ENCODE results near the gene NLRC5.
"Not testable (repeated sequence)": the region's sequence is repeated elsewhere in the genome, so short reads cannot be mapped to it uniquely, and the experiment has no call there.

The NLRC5 gene

DNA sequence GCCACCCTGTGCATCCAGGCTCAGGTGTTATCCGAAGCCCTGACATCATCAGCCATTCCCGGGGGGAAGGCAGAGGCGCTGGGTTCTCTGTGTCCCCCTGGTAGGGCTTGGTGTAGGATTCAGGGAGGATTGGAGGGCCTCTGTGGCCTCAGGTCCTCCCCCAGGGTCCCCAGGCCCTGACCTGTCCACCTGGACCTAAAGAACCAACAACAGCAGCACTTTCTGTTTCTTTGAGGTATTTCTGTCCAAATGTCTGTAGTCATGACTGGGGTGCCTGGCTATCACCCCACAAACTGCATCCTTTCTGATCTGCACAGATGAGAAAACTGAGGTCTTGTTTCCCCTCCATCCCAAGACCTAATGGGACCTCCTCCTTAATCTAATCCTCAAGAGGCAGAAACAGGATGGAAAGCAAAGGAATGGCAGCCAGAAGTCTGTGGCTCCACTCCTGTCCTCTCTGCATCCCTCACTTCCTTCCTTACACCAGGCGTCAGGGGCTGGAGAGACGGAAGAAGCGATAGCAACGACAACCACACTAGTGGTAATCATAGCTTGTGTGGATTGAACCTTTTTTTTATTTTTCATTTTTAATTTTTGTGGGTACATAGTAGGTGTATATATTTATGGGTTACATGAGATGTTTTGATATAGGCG lies 11.8 kb downstream of the NLRC5 start:
- no peak for DNase-seq

DNA sequence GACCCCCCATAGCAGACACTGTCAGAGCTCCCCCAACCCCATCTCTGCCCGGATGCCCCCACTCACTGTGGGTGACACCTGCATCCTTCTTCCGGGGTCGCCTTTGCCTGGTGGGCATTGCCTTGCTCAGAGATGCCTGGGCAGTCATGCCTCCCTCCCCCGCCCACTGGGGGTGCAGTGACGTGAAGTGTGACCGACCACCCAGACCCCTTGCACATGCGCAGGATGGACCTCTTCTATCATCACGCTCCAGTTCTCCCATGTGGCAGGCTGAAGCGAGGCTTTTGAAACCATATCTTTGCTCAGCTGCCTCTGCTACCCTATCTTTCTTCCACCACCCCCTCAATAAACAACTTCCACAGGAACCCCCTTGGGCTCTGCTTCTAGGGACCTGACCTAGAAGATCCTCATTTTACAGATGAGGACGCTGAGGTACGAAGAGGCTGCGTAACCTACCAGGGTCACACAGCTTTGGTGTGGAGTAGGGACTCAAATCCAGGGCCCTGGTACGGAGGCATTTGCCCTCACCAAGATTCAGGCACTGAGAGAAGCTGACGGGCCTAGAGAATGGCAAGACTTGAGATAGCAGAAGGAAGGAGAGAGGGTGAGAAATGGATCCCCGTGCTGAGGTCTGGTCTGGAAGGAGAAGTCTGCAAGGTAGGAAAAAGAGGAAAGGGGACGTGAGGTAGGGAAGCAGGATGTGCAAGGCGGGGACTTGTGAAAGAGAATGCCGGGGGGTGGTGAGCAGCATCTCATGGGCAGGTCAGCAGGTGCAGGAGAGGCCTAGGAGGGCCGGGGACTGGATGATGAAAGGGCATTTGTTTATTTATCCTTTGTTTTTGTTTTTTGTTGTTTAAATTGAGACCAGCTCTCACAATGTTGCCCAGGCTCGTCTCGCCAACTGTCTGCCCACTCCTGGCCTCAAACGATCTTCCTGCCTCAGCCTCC lies 14.4 kb downstream of the NLRC5 start:
- DNase-seq, result no peak

DNA sequence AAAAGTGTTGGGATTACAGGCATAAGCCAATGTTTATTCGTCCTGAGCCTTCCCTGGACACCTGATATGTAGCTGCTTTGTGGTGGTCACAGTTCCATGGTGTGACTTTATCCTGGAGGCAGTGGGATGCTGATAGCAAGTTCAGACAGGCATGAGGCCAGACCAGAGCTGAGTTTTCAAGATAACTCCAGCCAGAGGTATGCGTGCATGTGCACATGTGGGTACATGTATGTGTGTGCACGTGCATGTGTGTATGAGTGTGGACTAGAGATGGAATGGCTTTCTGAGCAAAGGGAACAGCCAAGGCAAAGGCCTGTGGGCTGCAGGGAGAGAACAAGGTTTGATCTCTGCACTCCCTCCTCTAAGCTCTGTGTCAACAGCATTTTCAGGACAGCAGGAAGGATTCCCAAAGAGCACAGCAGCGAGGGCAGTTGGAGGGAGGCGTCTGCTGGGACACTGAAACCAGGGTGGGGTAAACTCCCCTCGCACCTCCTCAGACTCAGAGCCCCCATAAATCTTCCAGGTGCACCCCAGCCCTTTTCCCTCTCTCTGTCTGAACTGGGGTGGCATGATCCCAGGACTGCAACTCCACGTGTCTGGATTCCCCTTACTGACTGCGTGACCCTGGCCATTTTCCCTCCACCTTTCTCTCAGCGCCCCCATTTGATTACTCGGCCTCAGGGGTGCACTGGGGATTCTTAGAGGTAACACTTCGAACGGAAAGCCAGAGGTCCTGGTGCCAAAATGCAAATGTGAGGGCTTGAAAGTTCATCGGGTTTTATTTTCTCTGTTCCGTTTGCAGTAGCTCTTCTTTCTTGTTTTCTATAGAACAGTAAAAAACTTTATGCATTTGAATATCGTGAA lies 15.3 kb downstream of the NLRC5 start:
- DNase-seq, result no peak

DNA sequence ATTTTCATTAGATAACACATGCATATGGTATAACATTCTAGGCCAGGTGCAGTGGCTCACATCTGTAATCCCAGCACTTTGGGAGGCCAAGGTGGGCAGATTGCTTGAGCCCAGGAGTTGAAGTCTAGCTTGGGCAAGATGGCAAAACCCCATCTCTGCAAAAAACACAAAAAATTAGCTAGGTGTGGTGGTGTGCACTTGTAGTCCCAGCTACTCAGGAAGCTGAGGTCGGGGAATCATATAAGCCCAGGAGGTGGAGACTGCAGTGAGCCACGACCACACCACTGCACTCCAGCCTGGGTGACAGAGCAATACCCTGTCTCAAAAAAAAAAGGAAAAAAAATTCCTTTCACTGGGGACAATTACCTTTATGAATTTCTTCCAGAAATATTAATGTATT lies 16.2 kb downstream of the NLRC5 start:
- DNase-seq, result not testable (repeated sequence)

DNA sequence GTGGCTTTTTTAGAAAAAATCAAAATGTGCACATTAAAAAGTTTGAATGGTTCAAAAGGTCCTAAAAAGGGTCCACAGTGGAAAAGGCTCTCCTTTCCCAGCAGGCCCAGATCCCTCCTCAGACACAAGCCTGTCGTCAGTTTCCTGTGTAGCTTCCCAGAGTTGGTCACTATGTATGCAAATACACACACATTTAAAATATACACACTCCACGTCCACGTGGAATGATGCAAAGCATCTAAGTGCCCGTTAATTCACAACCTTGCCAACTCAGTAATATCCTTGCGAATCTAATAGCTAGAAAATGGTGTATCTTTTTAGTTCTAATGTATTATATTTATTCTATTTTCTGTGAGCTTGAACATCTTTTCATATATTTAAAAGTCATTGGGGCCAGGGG lies 17.7 kb downstream of the NLRC5 start:
- DNase-seq, result no peak

DNA sequence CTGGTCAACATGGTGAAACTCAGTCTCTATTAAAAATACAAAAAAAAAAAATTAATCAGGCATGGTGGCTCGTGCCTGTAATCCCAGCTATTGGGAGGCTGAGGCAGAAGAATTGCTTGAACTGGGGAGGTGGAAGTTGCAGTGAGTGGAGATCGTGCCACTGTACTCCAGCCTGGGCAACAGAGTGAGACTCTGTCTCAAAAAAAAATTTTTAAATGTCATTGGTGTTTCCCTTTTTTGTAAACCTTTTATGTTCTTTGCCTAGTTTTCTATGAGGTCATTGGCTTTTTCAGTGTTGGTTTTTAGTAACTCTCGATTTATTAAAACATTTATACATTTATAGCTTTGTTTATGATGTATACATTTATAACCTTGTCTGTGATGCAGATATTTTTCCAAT lies 18.2 kb downstream of the NLRC5 start:
- no peak for DNase-seq

DNA sequence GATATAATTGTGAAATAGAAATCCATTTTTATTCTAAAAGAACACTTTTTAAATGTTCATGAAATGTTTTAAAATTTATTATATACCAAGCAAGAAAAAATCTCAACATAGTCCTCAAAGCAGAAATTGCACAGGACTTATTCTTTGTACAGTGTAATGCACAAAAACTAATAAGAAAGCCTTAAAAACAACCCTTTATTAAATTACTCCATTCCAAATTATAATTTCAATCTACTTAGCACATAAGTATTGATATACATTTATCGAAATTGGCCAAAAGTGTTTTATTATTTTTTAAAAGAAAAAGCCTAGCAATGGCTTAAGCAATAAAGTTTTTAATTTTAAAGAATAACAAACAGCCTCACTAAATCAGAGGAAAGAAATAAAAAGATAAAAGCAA lies 19.1 kb downstream of the NLRC5 start:
- DNase-seq, result no peak

DNA sequence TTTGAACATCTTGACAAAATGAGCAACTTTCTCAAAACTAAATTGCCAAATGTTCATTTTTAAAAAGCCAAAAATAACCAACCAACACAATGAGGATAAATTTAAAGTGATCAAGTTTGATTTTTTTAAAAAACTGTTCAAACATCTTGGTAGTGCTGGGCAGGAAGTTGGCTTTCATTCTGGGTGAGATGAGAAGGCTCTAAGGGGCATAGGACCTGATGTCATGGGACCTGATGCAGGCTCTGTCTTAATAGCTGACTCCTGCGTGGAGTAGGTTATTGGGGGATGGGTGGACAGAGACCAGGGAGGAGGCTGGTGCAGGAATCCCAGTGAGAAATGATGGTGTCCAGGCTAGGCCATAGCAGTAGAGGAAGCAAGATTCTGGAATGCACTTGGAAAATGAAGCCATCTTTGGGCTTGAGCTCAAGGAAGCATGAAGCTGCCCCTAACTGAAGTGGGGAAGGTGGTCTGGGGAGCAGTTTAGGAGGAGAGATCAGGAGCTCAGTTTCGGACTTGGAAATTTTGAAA lies 20.4 kb downstream of the NLRC5 start:
- no peak for DNase-seq

DNA sequence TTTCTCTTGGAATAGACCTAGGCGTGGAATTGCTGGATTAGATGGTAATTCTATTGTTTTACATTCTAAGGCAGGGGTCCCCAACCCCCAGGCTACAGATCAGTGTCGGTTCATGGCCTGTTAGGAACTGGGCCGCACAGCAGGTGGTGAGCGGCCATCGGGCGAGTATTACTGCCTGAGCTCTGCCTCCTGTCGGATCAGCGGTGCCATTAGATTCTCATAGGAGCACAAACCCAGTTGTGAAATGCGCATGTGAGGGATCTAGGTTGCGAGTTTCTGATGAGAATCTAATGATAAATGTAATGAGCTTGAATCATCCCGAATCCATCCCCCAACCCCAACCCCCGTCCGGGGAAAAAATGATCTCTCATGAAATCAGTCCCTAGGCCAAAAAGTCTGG lies 23.0 kb downstream of the NLRC5 start:
- DNase-seq, result no peak

DNA sequence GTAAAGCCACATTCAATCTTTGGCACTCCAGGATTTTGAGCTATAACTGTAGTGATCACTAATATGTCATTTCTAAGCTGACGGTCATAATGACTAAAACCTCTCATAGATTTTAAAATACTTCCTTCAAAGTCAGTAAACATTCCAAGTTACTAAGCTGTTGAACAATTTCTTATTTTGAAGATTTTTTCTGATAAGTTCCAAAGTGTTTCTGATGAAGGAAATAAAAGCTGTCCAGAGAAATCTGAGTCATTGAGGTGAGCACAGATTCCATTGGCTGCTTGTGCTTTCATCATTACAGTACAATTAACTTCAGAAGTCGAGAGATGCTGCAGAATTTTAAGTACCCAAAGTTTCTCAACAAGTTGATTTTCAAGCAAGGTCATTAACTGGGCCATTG lies 23.9 kb downstream of the NLRC5 start:
- no peak for DNase-seq

DNA sequence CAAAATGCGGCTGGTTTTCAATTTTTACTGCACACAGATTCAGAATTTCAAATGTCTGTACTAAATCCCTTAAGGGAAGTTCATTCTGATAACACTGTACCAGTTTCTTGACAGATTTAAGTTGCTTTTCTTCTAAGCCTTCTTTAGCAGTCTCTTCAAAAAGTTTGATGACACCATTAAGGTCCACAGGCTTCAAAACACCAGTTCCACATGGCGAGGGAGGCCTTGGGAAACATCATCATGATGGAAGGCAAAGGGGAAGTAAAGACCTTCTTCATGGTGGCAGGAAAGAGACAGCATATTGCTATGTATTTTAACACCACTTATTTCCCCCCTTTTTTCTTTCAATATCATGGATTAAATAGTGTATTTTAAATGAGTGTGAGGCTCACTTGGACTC lies 24.5 kb downstream of the NLRC5 start:
- DNase-seq, result no peak

DNA sequence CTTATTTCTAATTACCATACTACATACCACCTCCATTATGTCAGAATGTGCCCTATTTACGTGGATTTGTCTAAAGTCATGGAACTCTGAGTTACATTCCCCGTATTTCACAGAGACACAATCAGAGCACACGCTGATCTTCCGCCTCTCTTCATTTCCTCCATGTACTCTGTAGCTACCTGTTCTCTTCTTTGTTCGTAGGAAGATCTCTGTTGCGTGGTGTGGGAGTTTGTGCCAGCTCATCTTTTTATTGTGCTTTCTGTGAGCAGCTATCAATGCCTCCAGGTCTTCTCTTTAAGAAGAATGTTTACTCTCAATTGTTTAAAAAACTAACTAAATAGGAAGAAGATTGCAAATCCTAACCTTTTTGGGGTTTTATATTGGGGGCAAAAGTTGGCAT lies 26.9 kb downstream of the NLRC5 start:
- no peak for DNase-seq

DNA sequence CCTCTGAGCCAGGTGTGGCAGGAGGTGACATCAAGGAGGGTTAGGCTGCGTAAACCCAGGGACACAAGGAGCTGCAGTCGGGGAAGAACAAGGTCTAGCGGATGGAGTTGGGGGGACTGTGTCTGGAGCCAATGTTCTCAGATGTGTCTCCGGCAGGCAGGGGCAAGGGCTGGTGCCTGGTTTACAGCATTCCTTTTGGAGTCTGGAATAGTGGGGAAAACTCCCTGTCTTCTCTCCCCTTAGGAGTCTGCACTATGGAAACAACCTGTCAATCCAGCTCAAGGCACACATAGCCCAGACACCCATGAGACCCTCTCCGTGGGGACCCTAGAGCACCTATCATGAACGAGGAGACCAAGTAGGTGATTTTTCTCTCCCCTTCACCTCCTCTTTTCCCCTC lies 27.5 kb downstream of the NLRC5 start:
- no peak for DNase-seq

DNA sequence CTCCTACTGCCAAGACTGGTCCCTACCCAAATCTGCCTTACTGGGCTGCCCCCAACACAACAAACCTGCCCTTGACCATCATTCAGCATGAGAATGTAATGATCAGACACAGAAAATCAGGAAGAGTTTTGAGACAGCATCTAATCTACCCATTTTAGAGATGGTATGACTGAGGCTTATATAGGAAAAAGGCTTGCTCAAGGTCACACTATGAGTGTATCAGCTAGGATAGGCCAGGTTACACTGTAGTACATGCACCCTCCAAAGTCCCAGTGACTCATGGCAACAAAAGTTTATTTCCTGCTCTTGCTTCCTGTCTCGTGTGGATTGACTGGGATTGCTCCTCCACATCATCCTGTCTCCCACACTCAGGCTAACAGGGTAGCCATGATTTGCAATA lies 27.9 kb downstream of the NLRC5 start:
- no peak for DNase-seq

DNA sequence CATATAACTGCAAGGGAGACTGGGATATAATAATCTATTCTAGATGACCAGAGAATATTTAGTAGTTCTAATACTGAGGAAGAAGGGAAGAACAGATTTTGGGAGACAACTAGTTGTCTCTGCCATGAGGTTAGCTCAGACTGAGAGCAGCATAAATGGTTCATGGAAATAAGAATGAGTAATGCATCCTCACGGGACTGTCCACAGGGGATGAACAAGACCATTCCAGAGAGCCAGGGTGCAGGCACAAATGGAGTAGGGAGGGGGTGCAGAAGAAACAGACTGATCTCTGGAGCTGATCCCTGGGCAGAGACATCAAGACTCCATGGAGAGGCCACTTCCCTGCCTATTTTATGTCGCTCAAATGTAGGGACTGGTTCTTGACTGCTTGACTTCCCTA lies 30.4 kb downstream of the NLRC5 start:
- no peak for DNase-seq

DNA sequence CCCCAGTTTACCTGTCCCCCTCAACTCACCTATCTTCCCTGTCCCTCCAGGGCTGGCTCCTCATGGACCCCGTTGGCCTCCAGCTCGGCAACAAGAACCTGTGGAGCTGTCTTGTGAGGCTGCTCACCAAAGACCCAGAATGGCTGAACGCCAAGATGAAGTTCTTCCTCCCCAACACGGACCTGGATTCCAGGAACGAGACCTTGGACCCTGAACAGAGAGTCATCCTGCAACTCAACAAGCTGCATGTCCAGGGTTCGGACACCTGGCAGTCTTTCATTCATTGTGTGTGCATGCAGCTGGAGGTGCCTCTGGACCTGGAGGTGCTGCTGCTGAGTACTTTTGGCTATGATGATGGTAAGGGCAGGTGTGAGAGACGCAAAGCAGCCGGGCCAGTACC lies 31.3 kb downstream of the NLRC5 start:
- no peak for DNase-seq

DNA sequence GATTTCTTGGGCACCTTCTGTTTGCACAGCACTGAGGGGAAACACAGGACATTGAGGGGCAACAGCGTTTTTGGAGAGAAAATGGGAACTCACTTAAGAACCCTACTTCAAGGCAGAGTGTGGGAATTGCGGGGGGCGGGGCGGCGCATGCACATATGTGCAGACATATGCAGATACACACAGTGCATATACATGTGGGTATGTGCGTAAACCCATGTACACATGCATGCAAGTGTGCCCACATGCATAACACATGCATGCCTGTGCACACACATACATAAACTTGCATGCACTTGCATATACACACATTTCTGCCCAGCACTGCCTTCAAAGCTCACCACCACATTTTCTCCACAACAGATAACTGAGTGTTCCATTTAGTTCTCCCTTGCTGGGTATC lies 32.4 kb downstream of the NLRC5 start:
- no peak for DNase-seq

DNA sequence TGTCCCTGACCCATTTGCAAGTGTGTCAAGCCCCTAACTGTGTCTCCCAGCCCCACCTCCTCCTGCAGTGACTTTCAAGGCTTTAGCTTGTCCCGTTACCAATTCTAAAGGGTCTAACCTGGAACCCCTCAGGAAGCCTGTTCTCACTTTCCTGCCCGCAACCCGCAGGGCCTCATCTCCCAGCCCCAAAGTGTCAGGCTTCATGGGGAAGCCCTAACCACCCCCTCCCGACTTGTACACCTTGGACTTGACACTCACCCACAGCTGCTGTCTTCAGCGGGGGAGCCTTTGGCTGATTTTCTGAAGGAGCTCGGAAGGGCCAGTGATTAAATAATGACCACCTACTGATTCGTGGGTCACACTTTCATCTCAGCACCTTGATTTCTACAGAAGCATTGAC lies 33.1 kb downstream of the NLRC5 start:
- DNase-seq, result no peak

DNA sequence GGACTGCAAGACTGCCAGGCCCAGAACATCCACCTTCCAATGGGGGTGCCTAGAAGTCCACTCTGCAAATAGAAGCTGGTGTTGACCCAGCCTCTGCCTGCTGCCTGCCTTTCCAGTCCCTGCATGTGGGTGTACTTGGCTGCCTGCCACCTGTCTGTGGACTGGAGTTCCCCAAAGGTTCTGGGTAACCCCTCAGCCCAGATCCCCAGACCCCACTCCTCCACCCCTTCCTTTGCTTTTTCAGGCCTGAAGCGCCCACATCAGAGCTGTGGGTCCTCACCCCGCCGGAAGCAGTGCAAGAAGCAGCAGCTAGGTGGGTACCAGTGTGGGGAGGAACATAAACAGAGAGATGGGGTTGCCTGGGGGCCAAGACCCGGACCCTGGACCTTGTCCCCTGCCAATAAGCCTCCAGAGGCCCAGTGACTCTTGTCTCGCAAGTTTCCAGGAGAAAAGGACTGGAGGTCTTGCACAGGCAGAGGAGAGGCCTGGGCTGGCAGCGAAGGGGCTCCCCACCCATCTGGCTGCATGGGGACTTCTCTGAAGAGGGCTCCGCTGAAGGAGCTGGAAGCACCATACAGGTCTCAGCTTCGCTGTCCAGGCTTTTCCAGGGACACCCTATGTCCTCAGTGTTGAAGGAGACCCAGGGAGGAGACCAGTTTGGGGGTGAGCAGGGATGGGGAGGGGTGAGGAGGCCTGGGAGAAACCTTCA lies 34.3 kb downstream of the NLRC5 start:
- DNase-seq, result peak; percentile 70

DNA sequence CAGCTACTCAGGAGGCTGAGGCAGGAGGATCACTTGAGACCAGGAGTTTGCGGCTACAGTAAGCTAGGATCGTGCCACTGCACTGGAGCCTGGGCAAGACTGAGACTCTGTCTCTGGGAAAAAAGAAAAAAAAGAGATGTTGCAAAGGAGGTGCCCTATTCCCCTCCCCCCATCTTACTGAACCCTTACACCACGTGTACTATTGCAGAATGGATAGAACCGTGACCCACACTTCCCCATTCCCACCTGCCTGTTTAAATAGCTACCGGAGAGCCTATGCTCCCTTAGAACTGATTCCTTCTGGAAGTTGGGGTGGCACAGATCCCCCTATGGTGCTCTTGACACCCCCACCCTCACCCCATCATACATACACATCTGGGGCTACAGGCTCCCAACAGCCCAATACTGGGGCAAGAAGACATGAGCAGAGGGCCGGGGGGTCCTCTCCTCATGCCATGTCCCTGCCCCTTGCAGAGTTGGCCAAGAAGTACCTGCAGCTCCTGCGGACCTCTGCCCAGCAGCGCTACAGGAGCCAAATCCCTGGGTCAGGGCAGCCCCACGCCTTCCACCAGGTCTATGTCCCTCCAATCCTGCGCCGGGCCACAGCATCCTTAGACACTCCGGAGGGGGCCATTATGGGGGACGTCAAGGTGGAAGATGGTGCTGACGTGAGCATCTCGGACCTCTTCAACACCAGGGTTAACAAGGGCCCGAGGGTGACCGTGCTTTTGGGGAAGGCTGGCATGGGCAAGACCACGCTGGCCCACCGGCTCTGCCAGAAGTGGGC lies 35.7 kb downstream of the NLRC5 start:
- DNase-seq, result no peak

DNA sequence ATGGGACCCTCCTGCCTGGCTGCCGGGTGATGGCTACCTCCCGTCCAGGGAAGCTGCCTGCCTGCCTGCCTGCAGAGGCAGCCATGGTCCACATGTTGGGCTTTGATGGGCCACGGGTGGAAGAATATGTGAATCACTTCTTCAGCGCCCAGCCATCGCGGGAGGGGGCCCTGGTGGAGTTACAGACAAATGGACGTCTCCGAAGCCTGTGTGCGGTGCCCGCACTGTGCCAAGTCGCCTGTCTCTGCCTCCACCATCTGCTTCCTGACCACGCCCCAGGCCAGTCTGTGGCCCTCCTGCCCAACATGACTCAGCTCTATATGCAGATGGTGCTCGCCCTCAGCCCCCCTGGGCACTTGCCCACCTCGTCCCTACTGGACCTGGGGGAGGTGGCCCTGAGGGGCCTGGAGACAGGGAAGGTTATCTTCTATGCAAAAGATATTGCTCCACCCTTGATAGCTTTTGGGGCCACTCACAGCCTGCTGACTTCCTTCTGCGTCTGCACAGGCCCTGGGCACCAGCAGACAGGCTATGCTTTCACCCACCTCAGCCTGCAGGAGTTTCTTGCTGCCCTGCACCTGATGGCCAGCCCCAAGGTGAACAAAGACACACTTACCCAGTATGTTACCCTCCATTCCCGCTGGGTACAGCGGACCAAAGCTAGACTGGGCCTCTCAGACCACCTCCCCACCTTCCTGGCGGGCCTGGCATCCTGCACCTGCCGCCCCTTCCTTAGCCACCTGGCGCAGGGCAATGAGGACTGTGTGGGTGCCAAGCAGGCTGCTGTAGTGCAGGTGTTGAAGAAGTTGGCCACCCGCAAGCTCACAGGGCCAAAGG lies 36.8 kb downstream of the NLRC5 start:
- DNase-seq, result no peak

All from activated CD4-positive, alpha-beta T cell treated with anti-CD3 and anti-CD28 coated beads for 48 hours (primary cell).